G401 (cell line): ENCODE results near the gene IRF9. TPM values are rescaled to one million over a fixed set of nuclear protein-coding genes. Genes with fewer than 3 reads are reported as not detected.
A peak's percentile ranks its signal among the peaks of the same experiment; 100 is the strongest.

Experiments
- DNase-seq: peaks from one replicate; pipeline ENCODE4 v3.0.0-alpha.2; 2015; ENCODE audit warnings: low spot score
- in situ Hi-C: cut with HindIII; loops from 2 replicates; pipeline ENCODE4 v1.10.0; 2016; ENCODE audit warnings: low sequenced_read_pairs, mixed read lengths
- total RNA-seq: library from RNA; depleted of rRNA; stranded (reverse); fragments of >200 nt; shearing (Covaris generic); gene quantifications from 2 replicates; pipeline ENCODE4 v1.2.3, GENCODE V29; 2014

The IRF9 gene
- total RNA-seq, 1 experiment from 2014 or later: 8.3 TPM

- in situ Hi-C loops: no loop called here
- DNase-seq: no peak
Measured at GRCh38 chr14:24130717-24131548, 30.1 kb upstream of the IRF9 start.

- no peak for DNase-seq
- in situ Hi-C loops: no loop called here
Measured at GRCh38 chr14:24131549-24131966, 29.5 kb upstream of the IRF9 start.

- DNase-seq: no peak
- in situ Hi-C loops: no loop called here
Measured at GRCh38 chr14:24132061-24132685, 28.9 kb upstream of the IRF9 start.

GRCh38 chr14:24132976-24133375 lies 28.1 kb upstream of the IRF9 start:
- in situ Hi-C loops: no loop called here
- DNase-seq: no peak

GRCh38 chr14:24133735-24134134 lies 27.3 kb upstream of the IRF9 start:
- DNase-seq: no peak
- in situ Hi-C loops: no loop called here

GRCh38 chr14:24135584-24135833 lies 25.6 kb upstream of the IRF9 start:
- no peak for DNase-seq
- in situ Hi-C loops: no loop called here

- in situ Hi-C loops: no loop called here
- DNase-seq: peak; percentile 96
Measured at GRCh38 chr14:24135834-24136683, 25.0 kb upstream of the IRF9 start, which contains the start of gene PSME1. PSME1 (plus strand) TSS chr14:24136194; CDS start chr14:24136263, 69 bp downstream.

GRCh38 chr14:24136684-24137528 lies 24.2 kb upstream of the IRF9 start:
- in situ Hi-C loops: no loop called here
- peak; percentile 15 for DNase-seq

- DNase-seq: peak; percentile 13
- in situ Hi-C loops: no loop called here
Measured at GRCh38 chr14:24137529-24138395, 23.3 kb upstream of the IRF9 start.

- no peak for DNase-seq
- in situ Hi-C loops: no loop called here
Measured at GRCh38 chr14:24138396-24139271, 22.4 kb upstream of the IRF9 start.

- no peak for DNase-seq
- in situ Hi-C loops: no loop called here
Measured at GRCh38 chr14:24139272-24139934, 21.7 kb upstream of the IRF9 start.

- in situ Hi-C loops: no loop called here
Measured at GRCh38 chr14:24141097-24141880, 19.8 kb upstream of the IRF9 start, which contains the start of gene EMC9. EMC9 (minus strand) TSS chr14:24141591; CDS start chr14:24141304, 287 bp downstream.

GRCh38 chr14:24143511-24143910 lies 17.6 kb upstream of the IRF9 start:
- DNase-seq: no peak
- in situ Hi-C loops: no loop called here

More at GRCh38 chr14:24141097-24141880, 19.8 kb upstream of the IRF9 start, which contains the start of gene EMC9:
- DNase-seq: peak; percentile 100

- DNase-seq: no peak
- in situ Hi-C loops: no loop called here
Measured at GRCh38 chr14:24144451-24144850, 16.6 kb upstream of the IRF9 start.

GRCh38 chr14:24145219-24145618 lies 15.8 kb upstream of the IRF9 start:
- DNase-seq: no peak
- in situ Hi-C loops: no loop called here
